Natural killer cell (primary cell): ENCODE results near the gene CAST. TPM values are rescaled to one million over a fixed set of nuclear protein-coding genes. Genes with fewer than 3 reads are reported as not detected.

ENCODE experiments used
- ATAC-seq, 3 donors: fragments of 150-1000 bp in 2 of 3; fragments of 200-7000 bp in 1 of 3; cut with Tn5 transposase; 1 replicate in 1 of 3; 2 replicates in 2 of 3; pipeline ENCODE4 v1.10.0; 2021; ENCODE audit warnings: mild to moderate bottlenecking in 2 of 3, moderate library complexity in 2 of 3
- DNase-seq, 2 donors: peaks; one replicate each; pipeline versions ENCODE4 v3.0.0 to v3.0.0-alpha.2; 2013 to 2021; ENCODE audit warnings: mixed read lengths in 1 of 2
- H3K27ac ChIP-seq: one replicate; pipeline ENCODE4 v1.5.1; 2013; ENCODE audit warnings: mild to moderate bottlenecking, low read length
- H3K27me3 ChIP-seq: one replicate; pipeline ENCODE4 v1.6.1; 2013; ENCODE audit warnings: low read length; ENCODE audit not compliant: control insufficient read depth, insufficient read depth
- H3K36me3 ChIP-seq: one replicate; pipeline ENCODE4 v1.6.1; 2013; ENCODE audit warnings: low read length; ENCODE audit not compliant: control insufficient read depth, insufficient read depth
- H3K4me1 ChIP-seq: one replicate; pipeline ENCODE4 v1.6.1; 2013; ENCODE audit warnings: low read length; ENCODE audit not compliant: control insufficient read depth, insufficient read depth
- H3K4me3 ChIP-seq: one replicate; pipeline ENCODE4 v1.5.1; 2013; ENCODE audit warnings: low read length
- H3K9me3 ChIP-seq: one replicate; pipeline ENCODE4 v1.6.1; 2013; ENCODE audit warnings: low read length; ENCODE audit not compliant: control insufficient read depth, insufficient read depth
- H3K27ac Mint-ChIP-seq, 2 donors: one replicate each; pipeline ENCODE4 v1.8.0; 2022; ENCODE audit warnings: mild to moderate bottlenecking in 2 of 2, mixed read lengths in 2 of 2, moderate library complexity in 1 of 2
- H3K27me3 Mint-ChIP-seq, 2 donors: one replicate each; pipeline ENCODE4 v1.8.0; 2022; ENCODE audit warnings: low read depth in 2 of 2, mixed read lengths in 2 of 2
- H3K36me3 Mint-ChIP-seq: one replicate; pipeline ENCODE4 v1.8.0; 2022; ENCODE audit warnings: mixed read lengths
- H3K4me1 Mint-ChIP-seq, 2 donors: one replicate each; pipeline ENCODE4 v1.8.0; 2022; ENCODE audit warnings: mixed read lengths in 2 of 2
- H3K4me3 Mint-ChIP-seq: one replicate; pipeline ENCODE4 v1.8.0; 2022; ENCODE audit warnings: mild to moderate bottlenecking, moderate library complexity, mixed read lengths
- H3K9me3 Mint-ChIP-seq, 2 donors: one replicate each; pipeline ENCODE4 v1.8.0; 2022; ENCODE audit warnings: mixed read lengths in 2 of 2
- WGBS: methylation state at CpG from one replicate; pipeline ENCODE4 v1.1.7; 2013; ENCODE audit warnings: missing lambda C conversion rate; ENCODE audit not compliant: insufficient coverage; 5-methylcytosine and 5-hydroxymethylcytosine counted together
- intact Hi-C: fragments of 100-400 bp; cut with micrococcal nuclease; formaldehyde crosslinking; loops from one replicate; pipeline ENCODE4 v1.14.2; 2022
- total RNA-seq, 4 donors: library from RNA; stranded (reverse); fragments of 120-200 nt in 1 of 4; gene quantifications; one replicate each; pipeline versions ENCODE4 v1.2.3 to v1.2.4, GENCODE V29; 2013 to 2022
- TF ChIP-seq, protein P1 (sequence below): fragments of 200-600 bp; IDR thresholded peaks from one replicate; pipeline ENCODE4 v1.8.0; 2022; ENCODE audit warnings: antibody characterized with exemption

CAST gene
- total RNA-seq, 3 donors from 2014 or later (not counting 1 experiment from before 2014, with no cell fraction given): 364 to 414 (median 376) TPM

- TF ChIP-seq, protein P1, sequence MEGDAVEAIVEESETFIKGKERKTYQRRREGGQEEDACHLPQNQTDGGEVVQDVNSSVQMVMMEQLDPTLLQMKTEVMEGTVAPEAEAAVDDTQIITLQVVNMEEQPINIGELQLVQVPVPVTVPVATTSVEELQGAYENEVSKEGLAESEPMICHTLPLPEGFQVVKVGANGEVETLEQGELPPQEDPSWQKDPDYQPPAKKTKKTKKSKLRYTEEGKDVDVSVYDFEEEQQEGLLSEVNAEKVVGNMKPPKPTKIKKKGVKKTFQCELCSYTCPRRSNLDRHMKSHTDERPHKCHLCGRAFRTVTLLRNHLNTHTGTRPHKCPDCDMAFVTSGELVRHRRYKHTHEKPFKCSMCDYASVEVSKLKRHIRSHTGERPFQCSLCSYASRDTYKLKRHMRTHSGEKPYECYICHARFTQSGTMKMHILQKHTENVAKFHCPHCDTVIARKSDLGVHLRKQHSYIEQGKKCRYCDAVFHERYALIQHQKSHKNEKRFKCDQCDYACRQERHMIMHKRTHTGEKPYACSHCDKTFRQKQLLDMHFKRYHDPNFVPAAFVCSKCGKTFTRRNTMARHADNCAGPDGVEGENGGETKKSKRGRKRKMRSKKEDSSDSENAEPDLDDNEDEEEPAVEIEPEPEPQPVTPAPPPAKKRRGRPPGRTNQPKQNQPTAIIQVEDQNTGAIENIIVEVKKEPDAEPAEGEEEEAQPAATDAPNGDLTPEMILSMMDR: no peak
- ATAC-seq (peak; percentile 79 to 82 (median 81)), DNase-seq (peak; percentile 30 to 79)
- no peak overlapping the region for H3K4me3 Mint-ChIP-seq
- H3K27ac Mint-ChIP-seq: peak overlapping the region; percentile 82 to 89
- H3K4me1 Mint-ChIP-seq: peaks cover 65 to 71% of the 10 kb centered on the region in 2 donors
- Histone ChIP-seq H3K27me3 (no peaks in the 10 kb centered on the region), H3K9me3 (no peaks in the 10 kb centered on the region), H3K27ac (peak overlapping the region; percentile 81), H3K4me3 (no peak overlapping the region), H3K4me1 (peaks cover 25% of the 10 kb centered on the region), H3K36me3 (peaks cover 3% of the 10 kb centered on the region)
- no peaks in the 10 kb centered on the region for H3K36me3 Mint-ChIP-seq
- H3K9me3 Mint-ChIP-seq: no peaks in the 10 kb centered on the region
- WGBS: 48% methylated on average over 2 of the region's 2 CpGs
- no peaks in the 10 kb centered on the region for H3K27me3 Mint-ChIP-seq
- intact Hi-C loops: loop anchor here (1.0 to 2.0 kb wide), 2 partner anchors 12 to 54 kb away; no protein-coding TSS in a partner anchor
Observed at GRCh38 chr5:96714951-96715451, 52.8 kb downstream of the CAST start.

GRCh38 chr5:96716007-96716406 is 53.8 kb downstream of the CAST start:
- H3K27me3 ChIP-seq: no peaks in the 10 kb centered on the region
- TF ChIP-seq, protein P1: no peak
- intact Hi-C loops: no loop called here
- ATAC-seq (peak; percentile 59 to 79 (median 70)), DNase-seq (peak in 1 of 2 donors; percentile 65)
- H3K36me3 ChIP-seq: peaks cover 5% of the 10 kb centered on the region
- Mint-ChIP-seq H3K36me3 (no peaks in the 10 kb centered on the region), H3K9me3 (no peaks in the 10 kb centered on the region), H3K4me1 (peaks cover 64 to 67% of the 10 kb centered on the region in 2 donors), H3K27ac (peak overlapping the region; percentile 82 to 89), H3K4me3 (peak overlapping the region; percentile 21), H3K27me3 (no peaks in the 10 kb centered on the region)
- H3K4me3 ChIP-seq: no peak overlapping the region
- peaks cover 25% of the 10 kb centered on the region for H3K4me1 ChIP-seq
- peak overlapping the region; percentile 81 for H3K27ac ChIP-seq
- WGBS: 70% methylated on average over 2 of the region's 5 CpGs
- H3K9me3 ChIP-seq: no peaks in the 10 kb centered on the region

GRCh38 chr5:96716716-96717115 is 54.5 kb downstream of the CAST start:
- H3K36me3 Mint-ChIP-seq: no peaks in the 10 kb centered on the region
- intact Hi-C loops: no loop called here
- H3K4me1 Mint-ChIP-seq: peaks cover 65 to 68% of the 10 kb centered on the region in 2 donors

More at GRCh38 chr5:96716716-96717115, 54.5 kb downstream of the CAST start:
- peaks cover 5% of the 10 kb centered on the region for H3K36me3 ChIP-seq
- Mint-ChIP-seq H3K27me3 (no peaks in the 10 kb centered on the region), H3K4me3 (no peak overlapping the region), H3K9me3 (no peaks in the 10 kb centered on the region), H3K27ac (peak overlapping the region; percentile 74 to 89)
- H3K27me3 ChIP-seq: no peaks in the 10 kb centered on the region
- ATAC-seq (no peak), DNase-seq (no peak)
- 50% methylated on average over 2 of the region's 2 CpGs for WGBS
- H3K4me1 ChIP-seq: peaks cover 25% of the 10 kb centered on the region
- H3K4me3 ChIP-seq: no peak overlapping the region
- no peak overlapping the region for H3K27ac ChIP-seq
- TF ChIP-seq, protein P1: no peak
- no peaks in the 10 kb centered on the region for H3K9me3 ChIP-seq
